Measurements from ENCODE around the gene NAGLU.

NAGLU gene

GRCh38 chr17:42502926-42503325 lies 33.1 kb upstream of the NAGLU start:
- Histone ChIP-seq H3F3A (ENCODE audit: control insufficient read depth, insufficient read depth) (no peaks in the 10 kb centered on the region), H3K4me2 (ENCODE audit: low read length) (no peak overlapping the region), H4K20me1 (ENCODE audit: control insufficient read depth, insufficient read depth, low read depth, low read length) (no peaks in the 10 kb centered on the region), H3K27me3 (ENCODE audit: control insufficient read depth, low read length) (peaks cover 29% of the 10 kb centered on the region), H3K36me3 (ENCODE audit: control insufficient read depth, low read length) (no peaks in the 10 kb centered on the region), H3K4me1 (ENCODE audit: control insufficient read depth, low read length) (no peaks in the 10 kb centered on the region), H3K9me2 (replicated peaks; ENCODE audit: control insufficient read depth, low read length) (no peaks in the 10 kb centered on the region), H3K9me3 (ENCODE audit: control insufficient read depth, insufficient read depth, low read length) (no peaks in the 10 kb centered on the region), H3K27ac (ENCODE audit: low read depth, low read length) (no peak overlapping the region), H3K79me2 (ENCODE audit: control insufficient read depth, low read length) (no peaks in the 10 kb centered on the region), H3K4me3 (ENCODE audit: low read length) (no peak overlapping the region)
- TF ChIP-seq EZH2phosphoT487 (IDR thresholded peaks at IDR 0.05; ENCODE audit: borderline replicate concordance, low read length) (no peak), CTCF (IDR thresholded peaks at IDR 0.05; ENCODE audit: low read depth, low read length, poor library complexity, severe bottlenecking) (no peak)

DNA sequence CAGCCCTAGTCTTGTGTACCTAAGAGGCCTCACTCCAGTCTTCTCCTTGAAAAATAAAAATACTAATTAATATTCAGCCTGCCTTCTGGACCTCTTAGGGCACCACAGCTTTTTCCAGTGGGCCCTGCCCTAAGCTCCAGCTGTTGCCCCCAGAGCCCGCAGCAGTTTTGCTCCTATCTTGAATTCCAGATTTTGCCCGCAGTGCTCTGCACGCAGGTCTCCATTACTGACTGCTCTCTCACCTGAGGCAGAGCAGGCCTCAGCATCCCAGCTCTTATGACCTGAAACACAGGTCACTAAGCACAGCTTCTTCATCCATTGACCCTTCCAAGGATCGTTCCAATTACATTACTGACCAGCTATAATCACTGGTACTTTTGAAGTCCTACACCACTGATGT lies 28.4 kb upstream of the NAGLU start:
- H3K4me2 ChIP-seq (ENCODE audit: low read length): no peak overlapping the region
- H3K27me3 ChIP-seq (ENCODE audit: control insufficient read depth, low read length): peaks cover 63% of the 10 kb centered on the region
- H3K4me1 ChIP-seq (ENCODE audit: control insufficient read depth, low read length): no peaks in the 10 kb centered on the region
- no peaks in the 10 kb centered on the region for H3K36me3 ChIP-seq (ENCODE audit: control insufficient read depth, low read length)
- no peaks in the 10 kb centered on the region for H3K9me2 ChIP-seq (replicated peaks; ENCODE audit: control insufficient read depth, low read length)
- no peaks in the 10 kb centered on the region for H3F3A ChIP-seq (ENCODE audit: control insufficient read depth, insufficient read depth)
- H3K4me3 ChIP-seq (ENCODE audit: low read length): no peak overlapping the region
- no peaks in the 10 kb centered on the region for H3K79me2 ChIP-seq (ENCODE audit: control insufficient read depth, low read length)
- no peaks in the 10 kb centered on the region for H3K9me3 ChIP-seq (ENCODE audit: control insufficient read depth, insufficient read depth, low read length)
- no peak for TF ChIP-seq CTCF (IDR thresholded peaks at IDR 0.05; ENCODE audit: low read depth, low read length, poor library complexity, severe bottlenecking)
- no peak overlapping the region for H3K27ac ChIP-seq (ENCODE audit: low read depth, low read length)
- no peaks in the 10 kb centered on the region for H4K20me1 ChIP-seq (ENCODE audit: control insufficient read depth, insufficient read depth, low read depth, low read length)

DNA sequence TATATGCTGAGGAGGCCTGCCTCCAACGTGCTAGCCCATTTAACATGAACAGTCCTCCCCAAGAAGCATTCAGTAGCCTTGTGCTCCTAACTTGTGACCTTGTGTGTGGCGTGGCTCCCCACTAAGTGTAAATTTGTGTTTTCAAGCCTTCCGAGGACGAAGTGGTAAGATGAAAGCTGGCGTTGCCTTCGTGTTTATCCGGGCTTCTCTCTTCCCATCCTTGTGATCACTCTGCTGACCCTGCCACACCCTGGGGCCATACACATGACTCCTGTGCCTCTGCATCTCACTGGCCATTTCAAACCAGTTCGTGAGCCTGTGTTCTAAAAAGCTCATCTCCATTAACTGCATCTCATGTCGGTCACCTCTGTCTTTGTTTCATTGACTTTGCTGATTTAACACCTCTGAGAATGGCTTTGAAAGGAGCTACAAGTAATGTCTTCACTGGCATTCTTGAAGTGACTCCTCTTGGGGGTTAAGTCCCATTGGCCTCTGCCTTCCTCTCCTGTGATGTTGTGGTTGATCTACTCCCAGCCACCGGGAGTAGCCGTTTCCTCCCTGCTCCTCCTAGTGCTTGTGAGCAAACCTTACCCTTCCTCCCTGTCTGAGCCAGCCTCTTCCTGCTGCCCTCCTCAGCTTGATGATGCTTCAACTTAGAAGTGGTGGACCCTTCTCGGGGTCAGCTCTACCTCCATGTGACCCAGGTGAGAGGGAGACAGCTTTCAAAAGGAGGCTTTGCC lies 27.4 kb upstream of the NAGLU start:
- Histone ChIP-seq H3K79me2 (ENCODE audit: control insufficient read depth, low read length) (no peaks in the 10 kb centered on the region), H4K20me1 (ENCODE audit: control insufficient read depth, insufficient read depth, low read depth, low read length) (no peaks in the 10 kb centered on the region), H3K9me2 (replicated peaks; ENCODE audit: control insufficient read depth, low read length) (no peaks in the 10 kb centered on the region), H3K27ac (ENCODE audit: low read depth, low read length) (no peak overlapping the region), H3K36me3 (ENCODE audit: control insufficient read depth, low read length) (no peaks in the 10 kb centered on the region), H3K4me1 (ENCODE audit: control insufficient read depth, low read length) (no peaks in the 10 kb centered on the region), H3F3A (ENCODE audit: control insufficient read depth, insufficient read depth) (no peaks in the 10 kb centered on the region), H3K9me3 (ENCODE audit: control insufficient read depth, insufficient read depth, low read length) (no peaks in the 10 kb centered on the region), H3K4me2 (ENCODE audit: low read length) (no peak overlapping the region), H3K4me3 (ENCODE audit: low read length) (no peak overlapping the region), H3K27me3 (ENCODE audit: control insufficient read depth, low read length) (peaks cover 63% of the 10 kb centered on the region)
- TF ChIP-seq EZH2phosphoT487 (IDR thresholded peaks at IDR 0.05; ENCODE audit: borderline replicate concordance, low read length): no peak
- no peak for TF ChIP-seq CTCF (IDR thresholded peaks at IDR 0.05; ENCODE audit: low read depth, low read length, poor library complexity, severe bottlenecking)

All from DOHH2 (cell line).